ENCODE results near the gene KCNH4. TPM values are rescaled to one million over a fixed set of nuclear protein-coding genes. Genes with fewer than 3 reads are reported as not detected.
"Not testable (repeated sequence)": the region's sequence is repeated elsewhere in the genome, so short reads cannot be mapped to it uniquely, and the experiment has no call there.

KCNH4 gene
- total RNA-seq, 2 donors from 2014 or later, result 0.23 to 0.33 TPM

DNA sequence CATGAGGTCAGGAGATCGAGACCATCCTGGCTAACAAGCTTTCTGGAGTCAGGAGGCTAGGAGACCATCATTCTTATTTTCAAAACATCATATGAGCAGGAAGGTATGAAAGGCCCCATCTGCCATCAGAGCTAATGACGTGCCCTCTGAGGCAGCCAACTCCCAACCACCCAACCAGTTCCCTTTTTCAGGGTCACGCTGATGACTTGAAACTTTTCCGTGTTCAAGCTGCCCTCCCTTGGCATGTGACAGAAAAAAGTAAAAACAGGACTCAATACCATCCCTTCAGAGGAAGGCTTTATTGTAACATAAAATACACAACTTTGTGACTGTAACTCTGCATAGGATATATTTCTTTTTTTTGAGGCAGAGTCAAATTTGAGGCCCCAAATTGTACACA, 18.0 kb upstream of the KCNH4 start:
- intact Hi-C loops (cut with DNase I), result no loop called here
- DNase-seq (ENCODE audit: low spot score), result no peak

DNA sequence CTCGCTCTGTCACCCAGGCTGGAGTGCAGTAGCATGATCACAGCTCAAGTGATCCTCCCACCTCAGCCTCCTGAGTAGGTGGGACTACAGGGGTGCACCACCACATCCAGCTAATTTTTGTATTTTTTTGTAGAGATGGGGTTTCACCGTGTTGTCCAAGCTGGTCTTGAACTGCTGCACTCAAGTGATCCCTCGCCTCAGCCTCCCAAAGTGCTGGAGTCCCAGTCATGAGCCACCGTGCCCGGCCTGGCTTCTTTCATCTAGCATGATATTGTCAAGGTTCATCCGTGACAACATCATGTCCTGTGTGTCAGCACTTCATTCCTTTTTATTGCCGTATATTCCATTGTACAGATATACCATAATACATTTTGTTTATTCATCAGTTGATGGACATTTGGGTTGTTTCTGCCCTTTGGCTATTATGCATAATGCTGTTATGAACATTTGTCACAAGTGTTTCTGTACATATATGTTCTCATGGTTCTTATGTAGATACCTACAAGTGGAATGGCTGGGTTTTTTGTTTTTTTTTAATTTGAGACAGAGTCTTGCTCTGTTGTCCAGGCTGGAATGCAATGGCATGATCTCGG, 16.7 kb upstream of the KCNH4 start:
- intact Hi-C loops (cut with DNase I), result no loop called here
- no peak for DNase-seq (ENCODE audit: low spot score)

DNA sequence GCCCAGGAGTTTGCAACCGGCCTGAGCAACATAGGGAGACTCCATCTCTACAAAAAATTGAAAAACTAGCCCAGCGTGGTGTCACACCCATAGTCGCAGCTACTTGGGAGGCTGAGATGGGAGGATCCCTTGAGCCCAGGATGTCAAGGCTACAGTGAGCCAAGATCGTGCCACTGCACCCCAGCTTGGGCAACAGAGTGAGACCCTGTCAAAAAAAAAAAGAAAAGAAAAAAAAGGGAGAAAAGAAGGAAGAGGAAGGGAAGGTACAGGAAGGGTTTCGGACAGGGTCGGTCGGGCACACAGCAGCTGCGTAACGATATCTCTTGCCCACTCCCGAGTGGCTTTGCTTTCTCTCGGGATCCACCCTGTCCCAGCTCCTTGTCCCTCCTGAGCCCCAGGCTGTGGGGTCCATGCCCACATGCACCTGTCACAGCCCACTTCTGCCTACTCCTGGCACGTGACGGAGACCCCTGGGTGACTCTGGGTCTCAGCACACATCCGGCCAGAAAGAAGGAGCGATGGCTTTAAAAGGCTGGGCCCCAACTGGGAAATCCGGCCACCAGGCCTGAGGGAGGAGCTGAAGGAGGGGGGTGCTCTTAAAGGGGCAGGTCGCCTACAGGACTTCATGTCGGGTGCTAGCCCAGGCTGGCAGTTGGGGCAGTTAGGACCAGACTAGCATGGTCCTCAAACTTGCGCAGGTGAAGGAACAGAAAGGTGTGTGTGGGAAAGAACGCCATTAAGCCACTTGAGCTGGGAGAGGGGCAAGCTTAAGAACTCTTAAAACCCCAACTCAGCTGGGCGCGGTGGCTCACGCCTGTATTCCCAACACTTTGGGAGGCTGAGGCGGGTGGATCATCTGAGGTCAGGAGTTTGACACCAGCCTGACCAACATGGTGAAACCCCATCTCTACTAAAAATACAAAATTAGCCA, 13.3 kb upstream of the KCNH4 start, which contains the start of gene GHDC:
TSS of gene GHDC (minus strand) at position 526 of the 931 bp plus-strand sequence. CDS start 913 bp downstream, outside the sequence.
- intact Hi-C loops (cut with DNase I), result no loop called here
- peak; percentile 95 for DNase-seq (ENCODE audit: low spot score)

DNA sequence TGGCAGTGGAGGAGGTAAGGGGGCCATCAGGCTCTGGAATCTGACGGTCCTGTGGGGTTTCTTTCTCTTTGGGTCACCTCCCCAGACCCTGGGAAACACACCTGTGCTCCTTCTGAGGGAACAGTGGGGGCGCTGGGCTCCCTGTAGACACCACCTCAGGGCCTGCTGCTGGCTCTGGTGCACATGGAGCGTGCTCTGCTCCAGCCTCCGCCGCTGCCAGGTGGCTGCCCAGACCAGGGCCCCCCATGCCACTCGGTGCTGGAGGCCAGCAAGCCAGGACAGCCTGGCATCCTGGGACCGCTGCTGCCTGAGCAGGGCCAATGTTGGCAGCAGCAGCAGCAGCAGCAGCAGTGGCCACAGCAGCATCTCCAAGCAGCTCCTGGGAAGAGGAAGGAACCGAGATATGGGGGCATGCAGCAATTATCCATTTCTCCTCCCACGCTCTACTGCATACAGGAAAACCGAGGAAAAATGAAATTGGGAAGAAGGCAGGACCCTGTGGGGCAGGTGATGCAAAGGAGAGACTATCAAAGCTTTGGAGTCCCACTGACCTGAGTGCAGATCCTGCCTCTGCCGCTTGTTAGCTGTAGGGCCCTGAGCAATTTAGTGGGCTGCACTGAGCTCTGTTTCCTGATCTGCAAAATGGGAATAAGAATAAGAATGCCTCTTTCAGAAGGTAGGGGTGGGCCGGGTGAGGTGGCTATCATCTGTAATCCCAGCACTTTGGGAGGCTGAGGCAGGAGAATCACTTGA, 12.4 kb upstream of the KCNH4 start:
- intact Hi-C loops (cut with DNase I), result no loop called here
- DNase-seq (ENCODE audit: low spot score), result no peak

DNA sequence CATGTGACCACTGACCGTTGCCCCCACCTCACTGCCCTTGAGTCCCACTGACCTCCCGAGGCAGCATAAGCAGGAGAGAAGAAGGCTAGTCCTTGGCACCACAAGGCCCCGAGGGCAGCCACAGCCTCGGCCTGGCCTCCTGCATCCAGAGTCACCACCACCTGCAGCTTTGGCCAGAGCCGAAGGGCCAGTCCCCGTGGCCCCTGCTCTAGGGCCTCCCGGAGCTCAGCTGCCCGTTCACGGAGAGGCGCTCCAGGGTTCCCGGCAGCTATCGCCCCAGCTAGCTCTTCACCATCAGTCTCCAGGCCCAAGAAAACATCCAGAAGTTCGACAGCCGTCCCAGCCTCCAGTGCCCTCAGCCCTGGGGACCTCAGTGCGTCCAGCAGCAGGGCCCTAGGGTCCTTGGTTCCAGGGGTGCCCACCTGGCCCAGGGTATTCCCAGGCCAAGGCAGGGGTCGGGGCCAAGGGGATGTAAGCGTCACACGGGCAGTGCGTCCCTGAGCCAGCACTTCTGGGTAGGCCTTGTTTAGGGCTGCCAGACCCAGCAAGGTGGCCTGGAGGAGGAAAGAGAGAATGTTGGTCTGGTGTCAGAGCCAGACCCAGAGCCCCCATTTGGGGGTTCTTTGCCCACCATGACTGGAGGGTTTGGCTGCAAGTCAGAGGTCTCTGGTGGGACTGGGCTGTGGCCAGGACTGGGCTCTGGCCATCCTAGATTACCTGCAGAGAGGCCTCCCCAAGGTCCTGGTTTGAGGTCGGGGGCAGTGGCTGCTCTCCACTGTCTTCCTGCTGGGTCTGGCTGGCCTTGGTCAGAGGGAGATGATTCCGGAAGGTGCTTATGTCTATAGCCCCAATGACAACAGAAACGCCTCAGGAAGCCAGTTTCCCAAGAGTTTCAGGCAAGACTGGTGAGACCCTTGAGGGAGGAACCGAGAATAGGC, 11.5 kb upstream of the KCNH4 start:
- DNase-seq (ENCODE audit: low spot score), result no peak
- intact Hi-C loops (cut with DNase I), result no loop called here

DNA sequence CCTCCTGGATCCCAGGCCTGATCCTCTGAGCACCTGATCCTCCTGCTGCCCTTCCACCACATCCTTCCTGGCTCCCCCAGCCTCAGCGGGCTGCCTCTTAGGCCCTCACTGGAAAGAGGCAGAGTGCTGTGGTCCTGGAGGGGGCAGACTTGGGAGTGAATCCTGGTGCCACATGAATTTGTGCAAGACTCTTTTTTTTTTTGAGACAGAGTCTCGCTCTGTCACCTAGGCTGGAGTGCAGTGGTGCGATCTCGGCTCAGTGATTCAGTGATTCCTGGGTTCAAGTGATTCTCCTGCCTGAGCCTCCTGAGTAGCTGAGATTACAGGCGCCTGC, 10.3 kb upstream of the KCNH4 start:
- no peak for DNase-seq (ENCODE audit: low spot score)
- intact Hi-C loops (cut with DNase I), result no loop called here

DNA sequence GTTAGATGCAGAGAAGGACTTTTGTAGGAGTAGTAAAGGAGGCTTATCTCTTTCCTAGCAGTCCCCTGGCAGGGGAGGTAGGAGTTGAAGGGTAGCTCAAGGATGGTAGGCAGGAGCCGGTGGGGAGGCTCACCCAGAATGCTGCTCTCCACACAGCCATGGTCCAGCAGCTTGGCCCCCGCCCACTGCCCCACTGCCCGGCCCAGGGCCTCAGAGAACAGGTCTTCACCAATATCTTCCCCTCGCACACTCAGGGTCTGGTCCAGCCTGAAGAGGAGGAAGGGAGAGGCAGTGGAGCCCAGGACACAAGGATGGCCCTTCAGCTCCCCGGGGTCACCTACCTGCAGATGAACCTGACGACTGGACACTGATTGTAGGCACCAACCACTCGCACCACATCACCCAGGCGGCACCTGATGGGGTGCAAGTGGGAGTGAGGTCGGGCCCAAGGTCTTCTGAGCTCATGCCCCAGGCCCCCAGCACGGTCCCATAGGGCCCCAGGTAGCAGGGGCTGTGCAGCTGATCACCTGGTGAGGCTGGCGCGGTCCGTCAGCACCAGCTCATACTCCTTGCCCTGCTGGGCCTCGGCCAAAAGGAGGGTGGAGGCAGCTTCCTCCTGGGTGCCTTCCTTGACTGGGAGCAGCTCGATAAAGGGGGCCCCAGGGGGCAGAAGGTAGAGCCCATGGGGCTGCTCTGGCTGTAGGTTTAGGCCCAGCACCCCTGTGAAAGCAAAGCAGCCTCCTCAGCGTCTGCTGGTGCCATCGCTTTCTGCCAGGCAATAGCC, 9.7 kb upstream of the KCNH4 start:
- intact Hi-C loops (cut with DNase I), result no loop called here
- DNase-seq (ENCODE audit: low spot score), result no peak

DNA sequence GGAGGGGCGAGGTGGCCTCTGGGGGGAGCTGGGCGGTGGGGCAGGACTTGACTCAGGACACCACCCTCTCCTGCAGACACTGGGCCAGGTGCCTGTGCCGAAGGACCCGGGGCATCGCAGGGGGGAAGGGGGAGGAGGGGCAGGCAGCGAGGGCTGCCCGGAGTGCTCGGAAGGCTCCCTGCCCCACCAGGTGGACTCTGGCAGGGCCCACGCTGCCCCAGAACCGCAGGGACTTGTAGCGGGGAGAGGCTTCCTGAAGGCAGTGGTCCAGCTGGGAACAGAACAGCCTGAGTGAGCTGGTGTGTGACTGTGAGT, 8.7 kb upstream of the KCNH4 start:
- intact Hi-C loops (cut with DNase I), result no loop called here
- DNase-seq (ENCODE audit: low spot score), result no peak

DNA sequence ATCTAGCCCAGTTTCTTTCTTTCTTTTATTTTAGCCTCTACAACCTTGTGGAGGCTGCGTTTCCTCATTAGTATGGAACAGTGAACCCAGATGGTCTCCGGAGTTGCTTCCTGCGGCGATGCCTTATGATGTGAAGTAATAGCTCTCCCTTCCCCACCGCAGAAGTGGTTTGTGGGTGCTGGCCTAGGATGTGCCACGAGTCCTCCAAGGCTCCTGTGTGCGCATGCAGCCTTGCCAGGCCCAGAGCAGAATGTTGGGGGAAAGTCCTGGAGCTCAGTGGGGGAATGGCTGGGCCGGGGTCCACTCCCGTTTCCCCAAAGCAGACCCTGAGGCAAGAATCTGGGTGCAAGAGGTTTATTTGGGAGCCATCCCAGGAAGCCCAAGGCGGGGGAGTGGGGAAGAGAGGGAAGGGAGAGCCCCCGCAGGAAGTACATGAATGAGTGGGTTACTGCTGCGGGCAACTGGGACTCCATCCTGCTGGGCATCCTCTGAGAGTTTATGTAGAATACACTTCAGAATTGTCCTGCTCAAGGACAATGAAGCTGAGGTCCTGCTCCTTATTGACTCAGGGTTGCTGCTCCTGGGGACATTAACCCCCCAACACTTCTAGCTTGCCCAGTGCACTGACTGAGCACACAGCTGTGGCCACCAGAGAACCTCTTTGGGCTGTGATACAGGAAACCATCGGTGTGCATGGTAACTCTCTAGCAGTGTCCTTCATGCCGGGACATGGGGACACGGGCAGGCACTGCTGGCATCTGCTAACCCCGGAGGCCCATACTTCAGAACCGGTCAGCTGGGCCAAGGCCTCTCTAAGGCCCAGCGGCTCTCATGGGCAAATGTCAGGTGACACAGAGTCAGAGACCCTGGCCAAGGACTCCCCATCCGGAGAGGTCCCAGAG, 8.1 kb upstream of the KCNH4 start:
- intact Hi-C loops (cut with DNase I), result no loop called here
- no peak for DNase-seq (ENCODE audit: low spot score)

DNA sequence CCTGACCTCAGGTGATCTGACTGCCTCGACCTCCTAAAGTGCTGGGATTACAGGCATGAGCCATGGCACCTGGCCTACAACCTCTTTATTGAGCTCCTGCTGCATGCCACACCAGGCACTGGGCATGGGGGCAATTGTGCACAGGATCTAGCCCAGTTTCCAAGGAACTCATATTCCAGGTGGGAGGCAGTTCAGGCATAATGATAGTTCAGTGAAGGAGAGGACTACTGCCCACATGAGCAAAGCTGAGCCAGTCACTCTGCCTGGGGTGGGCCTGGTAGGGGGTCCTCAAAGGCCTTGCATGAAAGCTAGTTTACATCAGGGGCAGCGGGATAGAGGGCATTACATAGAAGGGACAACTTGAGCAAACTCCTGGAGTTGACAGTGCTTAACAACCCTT, 6.9 kb upstream of the KCNH4 start:
- no peak for DNase-seq (ENCODE audit: low spot score)
- intact Hi-C loops (cut with DNase I), result no loop called here

DNA sequence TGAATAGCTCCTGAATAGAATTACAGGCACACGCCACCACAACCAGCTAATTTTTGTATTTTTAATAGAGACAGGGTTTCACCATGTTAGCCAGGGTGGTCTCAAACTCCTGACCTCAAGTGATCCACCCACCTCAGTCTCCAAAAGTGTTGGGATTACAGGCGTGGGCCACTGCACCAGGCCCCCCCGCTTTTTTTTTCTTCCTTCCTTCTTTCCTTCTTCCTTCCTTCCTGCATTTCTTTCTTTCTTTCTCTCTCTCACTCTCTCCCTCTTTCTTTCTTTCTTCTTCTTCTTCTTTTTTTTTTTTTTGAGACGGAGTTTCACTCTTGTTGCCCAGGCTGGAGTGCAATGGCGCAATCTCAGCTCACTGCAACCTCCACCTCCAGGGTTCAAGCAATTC, 5.2 kb upstream of the KCNH4 start:
- DNase-seq (ENCODE audit: low spot score); intact Hi-C loops (cut with DNase I): not testable (repeated sequence)

DNA sequence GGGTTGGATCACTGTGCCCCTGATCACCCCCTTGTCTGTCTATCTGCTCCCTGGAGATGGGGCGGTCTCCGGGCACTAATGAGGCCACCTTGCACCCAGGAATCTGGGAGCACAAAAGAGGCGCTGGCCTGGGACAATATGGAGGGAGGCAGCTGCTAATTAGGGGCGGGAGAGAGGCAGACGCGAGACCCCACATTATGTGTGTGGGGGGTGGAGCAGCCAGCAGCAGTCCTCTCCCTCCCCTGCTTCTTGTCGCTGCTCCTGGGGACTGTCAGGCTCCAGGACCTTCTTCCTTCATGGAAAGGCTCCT, 4.6 kb upstream of the KCNH4 start:
- DNase-seq (ENCODE audit: low spot score), result no peak
- intact Hi-C loops (cut with DNase I), result no loop called here

DNA sequence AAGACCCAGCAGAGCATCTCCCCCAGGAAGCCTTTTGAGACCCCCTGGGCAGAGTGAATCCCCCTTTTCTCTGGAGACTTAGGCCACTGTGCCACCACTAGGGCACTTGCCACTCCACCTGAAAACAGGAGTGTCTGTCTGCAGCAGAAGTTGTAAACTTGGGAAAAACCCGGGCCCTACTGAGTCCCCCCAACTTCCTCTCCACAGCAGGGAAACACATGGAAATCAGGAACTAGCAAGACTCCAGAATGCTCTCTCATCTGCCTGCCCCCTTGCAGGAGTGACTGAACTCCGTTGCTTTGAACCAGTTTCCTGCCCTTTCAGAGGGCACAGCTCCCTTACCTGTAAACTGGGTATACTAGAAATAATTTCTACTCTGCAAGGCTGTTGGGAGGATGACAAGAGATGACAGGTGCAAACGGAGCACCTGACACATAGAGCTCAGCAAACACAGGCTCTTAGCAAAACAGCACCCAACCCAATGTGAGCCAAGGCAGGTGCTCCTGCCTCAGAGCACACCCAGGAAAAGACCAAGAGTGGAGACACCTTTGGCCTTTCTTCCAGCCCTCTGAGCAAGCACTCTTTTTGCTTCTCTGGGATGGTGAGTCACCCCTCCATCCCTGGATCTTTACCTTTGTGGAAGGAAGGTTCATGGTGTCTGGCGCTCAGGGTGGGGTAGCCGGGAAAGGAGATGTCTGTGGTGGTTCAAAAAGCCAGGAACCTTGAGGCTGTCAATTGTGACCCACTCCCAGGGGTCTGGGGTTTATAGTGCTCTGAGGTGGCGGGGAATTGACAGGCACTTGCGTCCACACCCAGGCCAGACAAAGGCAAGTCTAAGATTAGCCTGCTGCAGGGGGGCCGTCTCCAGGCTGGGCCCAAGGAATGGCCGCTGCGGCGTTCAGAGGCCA, 4.0 kb upstream of the KCNH4 start, which contains the start of gene HCRT:
TSS of gene HCRT (minus strand) at position 740 of the 908 bp plus-strand sequence. CDS start at position 653, 87 bp downstream.
- intact Hi-C loops (cut with DNase I), result no loop called here
- no peak for DNase-seq (ENCODE audit: low spot score)

DNA sequence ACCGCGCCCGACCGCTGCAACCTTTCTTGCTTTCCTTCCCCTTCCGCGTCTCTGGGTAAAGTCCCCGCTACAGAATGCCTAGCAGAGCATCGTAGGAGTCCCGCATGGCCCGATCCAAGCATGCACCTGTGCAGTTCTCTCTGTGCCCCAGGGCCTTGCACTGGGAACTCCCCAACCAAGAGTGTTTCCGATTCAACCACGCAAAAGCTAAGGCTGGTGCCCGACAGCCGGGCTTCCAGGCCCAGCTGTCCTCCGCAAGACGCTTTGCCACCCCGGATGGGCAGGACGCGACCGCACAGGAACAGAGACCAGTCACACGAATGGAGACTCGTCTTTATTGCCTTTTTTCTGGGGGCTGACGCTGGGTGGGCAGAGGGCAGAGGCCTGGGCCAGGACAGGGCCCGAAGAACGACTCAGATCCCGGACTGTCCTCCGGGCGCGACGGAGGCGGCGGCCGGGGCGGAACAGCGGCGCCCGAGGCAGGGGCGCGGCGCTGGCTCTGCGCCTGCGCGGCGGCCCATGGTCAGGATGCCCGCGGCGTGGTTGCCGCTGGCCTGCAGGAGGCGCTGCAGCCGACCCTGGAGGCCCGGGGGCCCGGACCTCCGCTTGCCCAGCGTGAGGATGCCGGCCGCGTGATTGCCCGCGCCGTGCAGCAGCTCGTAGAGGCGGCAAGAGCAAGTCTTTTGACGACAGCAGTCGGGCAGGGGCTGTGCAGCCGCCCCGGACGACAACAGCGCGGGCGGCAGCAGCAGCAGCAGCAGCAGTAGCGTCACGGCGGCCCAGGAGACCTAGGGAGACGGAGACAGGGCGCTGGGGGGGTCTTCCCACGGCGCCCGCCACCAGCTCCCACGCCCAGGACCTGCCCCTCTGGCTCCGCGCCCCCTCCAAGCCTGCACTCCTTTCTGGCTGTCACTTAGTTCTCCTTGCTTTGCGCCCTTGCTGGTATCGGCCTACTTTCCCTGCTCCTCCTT, 3.1 kb upstream of the KCNH4 start:
- DNase-seq (ENCODE audit: low spot score), result peak; percentile 92
- intact Hi-C loops (cut with DNase I), result no loop called here

DNA sequence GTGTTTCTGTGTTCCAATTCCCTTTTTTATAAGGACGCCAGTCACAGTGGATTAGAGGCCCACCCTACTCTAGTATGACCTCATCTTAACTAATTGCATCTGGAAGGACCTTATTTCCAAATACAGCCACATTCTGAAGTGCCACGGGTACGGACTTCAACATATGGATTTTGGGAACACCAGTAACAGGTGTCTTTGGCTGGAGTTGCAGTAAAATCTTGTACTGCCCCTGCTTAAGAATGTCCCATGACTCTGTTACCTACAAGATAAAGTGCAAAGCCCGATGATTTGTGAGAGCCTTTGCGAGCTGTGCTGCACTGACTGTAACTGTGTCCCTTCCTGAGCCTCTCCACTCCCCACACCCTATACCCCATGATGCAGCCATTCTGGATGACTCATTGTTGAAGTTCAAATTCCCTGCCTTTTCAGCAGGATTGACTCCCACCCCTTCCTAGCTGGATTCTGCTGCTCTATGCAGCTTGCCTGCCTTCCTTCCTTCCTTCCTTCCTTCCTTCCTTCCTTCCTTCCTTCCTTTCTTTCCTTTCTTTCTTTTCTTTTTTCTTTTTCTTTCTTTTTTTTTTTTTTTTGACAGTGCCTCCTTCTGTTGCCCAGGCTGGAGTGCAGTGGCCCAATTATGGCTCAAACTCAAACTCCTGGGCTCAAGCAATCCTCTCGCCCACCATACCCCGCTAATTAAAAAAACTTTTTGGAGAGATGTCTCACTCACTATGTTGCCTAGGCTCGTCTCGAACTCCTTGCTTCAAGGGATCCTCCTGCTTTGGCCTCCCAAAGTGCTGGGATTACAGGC, 2.2 kb upstream of the KCNH4 start:
- no peak for DNase-seq (ENCODE audit: low spot score)
- intact Hi-C loops (cut with DNase I), result no loop called here

Data from posterior vena cava (tissue), 2 donors.